KMS-11 (cell line): Measurements from ENCODE around the gene JMJD7.

ENCODE experiments used
- H2AFZ ChIP-seq: fragments of 200-600 bp; sonication (generic); 2 replicates; pipeline ENCODE4 v1.6.1; 2016; ENCODE audit warnings: antibody characterized with exemption, mixed run types, low read depth
- H3K27ac ChIP-seq: fragments of 200-600 bp; sonication (generic); 2 replicates; pipeline ENCODE4 v1.6.1; 2016; ENCODE audit warnings: mild to moderate bottlenecking, mixed run types
- H3K27me3 ChIP-seq: fragments of 200-600 bp; sonication (generic); 2 replicates; pipeline ENCODE4 v1.6.1; 2017; ENCODE audit warnings: mild to moderate bottlenecking, low read depth, mixed run types, moderate library complexity; ENCODE audit not compliant: insufficient read depth
- H3K36me3 ChIP-seq: fragments of 200-600 bp; sonication (generic); 2 replicates; pipeline ENCODE4 v1.6.1; 2017; ENCODE audit warnings: mild to moderate bottlenecking, mixed run types; ENCODE audit not compliant: insufficient read depth
- H3K4me1 ChIP-seq: fragments of 200-600 bp; sonication (generic); 2 replicates; pipeline ENCODE4 v1.6.1; 2016; ENCODE audit warnings: mild to moderate bottlenecking, low read depth, mixed run types; ENCODE audit not compliant: poor library complexity, severe bottlenecking
- H3K4me2 ChIP-seq: fragments of 200-600 bp; sonication (generic); 2 replicates; pipeline ENCODE4 v1.7.0; 2016; ENCODE audit warnings: mild to moderate bottlenecking, mixed run types
- H3K4me3 ChIP-seq: fragments of 200-600 bp; sonication (generic); IDR thresholded peaks from 2 replicates; pipeline ENCODE4 v1.6.1; 2017; ENCODE audit warnings: low read depth, low read length, mixed read lengths; ENCODE audit not compliant: insufficient read depth
- H3K79me2 ChIP-seq: fragments of 200-600 bp; sonication (generic); 2 replicates; pipeline ENCODE4 v1.6.1; 2016; ENCODE audit warnings: low read depth, mixed run types; ENCODE audit not compliant: insufficient read depth
- H3K9ac ChIP-seq: fragments of 200-600 bp; sonication (generic); 2 replicates; pipeline ENCODE4 v1.6.1; 2016; ENCODE audit warnings: mild to moderate bottlenecking, mixed run types
- H4K20me1 ChIP-seq: fragments of 200-600 bp; sonication (generic); 2 replicates; pipeline ENCODE4 v1.6.1; 2016; ENCODE audit warnings: mild to moderate bottlenecking, mixed run types; ENCODE audit not compliant: insufficient read depth
- TF ChIP-seq, protein P1 (sequence below): fragments of 200-600 bp; sonication (generic); conservative IDR thresholded peaks from 2 replicates; pipeline ENCODE4 v1.6.1; 2017; ENCODE audit warnings: low read depth, mild to moderate bottlenecking, antibody characterized with exemption, low read length, moderate library complexity, mixed read lengths

The JMJD7 gene

DNA sequence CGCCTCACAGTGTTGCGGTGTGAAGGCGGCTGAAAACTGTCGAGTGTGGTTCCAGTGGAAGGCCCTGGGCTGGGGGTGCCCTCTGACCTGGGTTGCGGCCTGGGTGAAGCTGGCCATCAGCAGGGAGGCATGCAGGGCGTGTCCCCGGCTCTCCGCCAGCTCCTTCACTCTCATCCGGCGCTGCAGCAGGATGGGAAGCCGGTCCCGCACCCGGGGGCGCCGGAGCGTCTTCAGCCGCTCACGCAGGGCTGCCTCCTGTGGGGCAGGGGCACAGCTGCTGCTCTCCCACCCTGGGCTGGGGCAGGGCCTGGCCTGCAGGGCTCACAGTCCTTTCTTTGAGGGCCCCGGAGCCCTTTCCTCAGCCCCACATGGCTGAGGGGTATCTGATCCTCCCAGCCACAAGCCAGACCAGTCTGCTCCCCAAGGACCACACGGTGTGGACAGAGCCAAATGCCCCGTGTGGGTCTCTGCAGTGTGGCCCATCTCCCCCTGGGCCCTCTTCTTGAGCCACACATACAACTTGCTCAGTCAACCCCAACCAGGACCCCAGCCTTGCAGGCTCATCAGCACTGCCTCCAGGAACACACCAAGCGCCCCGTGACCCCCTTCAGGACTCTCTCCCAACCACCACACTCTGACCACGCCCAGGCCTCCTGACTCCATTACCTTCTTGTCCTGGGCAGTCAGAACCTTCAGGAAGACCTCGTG is 39.1 kb downstream of the JMJD7 start:
- Histone ChIP-seq H3K27ac (no peak overlapping the region), H3K79me2 (no peaks in the 10 kb centered on the region), H3K4me1 (no peaks in the 10 kb centered on the region)

DNA sequence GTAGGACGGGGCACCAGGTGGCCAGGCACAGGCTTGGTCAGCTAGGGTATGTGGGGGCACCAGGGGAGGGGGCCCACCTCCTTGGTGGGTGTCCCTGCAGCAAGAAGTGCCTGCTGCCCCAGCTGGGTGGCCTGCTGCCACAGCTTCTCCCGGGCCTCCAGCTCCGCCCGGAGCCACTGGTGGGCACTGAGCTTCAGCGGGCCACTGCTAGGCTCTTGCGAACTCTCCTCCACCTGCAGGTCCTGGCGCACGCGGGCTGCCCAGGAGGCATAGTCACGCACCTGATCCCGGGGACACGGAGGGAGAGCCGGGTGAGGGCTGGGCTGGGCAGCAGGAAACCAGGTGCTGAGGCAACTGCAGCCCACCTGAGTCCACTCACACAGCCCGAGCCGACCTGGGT is 40.4 kb downstream of the JMJD7 start:
- Histone ChIP-seq H3K9ac (no peak overlapping the region), H3K79me2 (no peaks in the 10 kb centered on the region), H2AFZ (no peak overlapping the region), H3K27ac (no peak overlapping the region), H3K4me3 (no peak overlapping the region), H4K20me1 (no peaks in the 10 kb centered on the region), H3K36me3 (no peaks in the 10 kb centered on the region), H3K4me2 (no peak overlapping the region), H3K4me1 (no peaks in the 10 kb centered on the region), H3K27me3 (peaks cover 64% of the 10 kb centered on the region)
- TF ChIP-seq, protein P1, sequence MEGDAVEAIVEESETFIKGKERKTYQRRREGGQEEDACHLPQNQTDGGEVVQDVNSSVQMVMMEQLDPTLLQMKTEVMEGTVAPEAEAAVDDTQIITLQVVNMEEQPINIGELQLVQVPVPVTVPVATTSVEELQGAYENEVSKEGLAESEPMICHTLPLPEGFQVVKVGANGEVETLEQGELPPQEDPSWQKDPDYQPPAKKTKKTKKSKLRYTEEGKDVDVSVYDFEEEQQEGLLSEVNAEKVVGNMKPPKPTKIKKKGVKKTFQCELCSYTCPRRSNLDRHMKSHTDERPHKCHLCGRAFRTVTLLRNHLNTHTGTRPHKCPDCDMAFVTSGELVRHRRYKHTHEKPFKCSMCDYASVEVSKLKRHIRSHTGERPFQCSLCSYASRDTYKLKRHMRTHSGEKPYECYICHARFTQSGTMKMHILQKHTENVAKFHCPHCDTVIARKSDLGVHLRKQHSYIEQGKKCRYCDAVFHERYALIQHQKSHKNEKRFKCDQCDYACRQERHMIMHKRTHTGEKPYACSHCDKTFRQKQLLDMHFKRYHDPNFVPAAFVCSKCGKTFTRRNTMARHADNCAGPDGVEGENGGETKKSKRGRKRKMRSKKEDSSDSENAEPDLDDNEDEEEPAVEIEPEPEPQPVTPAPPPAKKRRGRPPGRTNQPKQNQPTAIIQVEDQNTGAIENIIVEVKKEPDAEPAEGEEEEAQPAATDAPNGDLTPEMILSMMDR: no peak

More for the DNA sequence above, 39.1 kb downstream of the JMJD7 start:
- Histone ChIP-seq H3K27me3 (peaks cover 59% of the 10 kb centered on the region), H3K36me3 (no peaks in the 10 kb centered on the region), H3K9ac (no peak overlapping the region), H3K4me3 (no peak overlapping the region), H2AFZ (no peak overlapping the region), H3K4me2 (no peak overlapping the region), H4K20me1 (no peaks in the 10 kb centered on the region)
- TF ChIP-seq, protein P1: no peak

DNA sequence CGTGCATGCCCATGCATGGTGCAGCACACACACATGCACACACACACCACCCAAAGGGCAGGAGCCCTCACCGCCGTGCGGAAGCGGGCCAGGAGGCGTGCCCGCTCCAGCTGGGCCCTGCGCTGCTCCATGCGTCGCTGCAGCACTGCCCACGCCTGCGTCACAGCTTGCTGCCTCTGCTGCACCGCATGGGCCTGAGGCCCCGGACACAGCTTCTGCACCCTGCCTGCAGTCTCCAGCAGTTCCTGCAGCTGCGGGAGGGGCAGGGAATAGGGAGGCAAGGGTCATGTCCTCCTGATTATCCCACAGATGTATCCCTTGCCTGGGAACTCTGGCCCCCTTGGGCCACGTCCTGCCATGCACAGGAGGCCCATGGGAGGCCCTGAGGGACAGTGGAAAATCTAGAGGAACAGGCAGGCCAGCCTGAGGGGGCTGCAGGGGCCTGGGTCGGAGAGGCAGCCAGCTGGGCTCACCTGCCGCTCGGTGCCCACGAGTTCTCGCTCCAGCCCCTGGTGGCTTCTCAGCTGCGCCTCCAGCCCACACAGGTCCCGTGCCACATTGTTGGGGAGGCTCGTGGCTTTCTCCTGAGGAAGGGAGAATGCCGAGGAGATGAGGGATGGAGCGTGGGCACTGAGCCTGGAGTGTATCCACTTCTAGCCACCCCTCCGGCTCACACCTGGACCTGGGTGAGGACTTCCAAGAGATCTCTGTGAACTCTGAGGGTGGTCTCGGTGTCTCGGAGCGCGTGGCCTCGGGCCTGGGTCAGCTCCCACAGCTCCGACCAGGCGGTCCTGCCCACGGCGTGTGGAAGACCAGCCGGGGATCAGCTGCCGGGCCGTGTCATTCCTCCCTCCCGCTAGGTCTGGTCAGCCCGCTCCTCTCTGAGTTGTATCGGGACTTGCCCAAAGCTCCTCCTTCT is 42.1 kb downstream of the JMJD7 start:
- H3K9ac ChIP-seq: no peak overlapping the region
- TF ChIP-seq, protein P1: no peak
- peaks cover 63% of the 10 kb centered on the region for H3K27me3 ChIP-seq
- no peaks in the 10 kb centered on the region for H3K79me2 ChIP-seq
- H3K4me2 ChIP-seq: no peak overlapping the region
- H3K4me1 ChIP-seq: no peaks in the 10 kb centered on the region
- no peak overlapping the region for H3K27ac ChIP-seq
- no peak overlapping the region for H2AFZ ChIP-seq
- no peaks in the 10 kb centered on the region for H4K20me1 ChIP-seq
- H3K4me3 ChIP-seq: no peak overlapping the region
- no peaks in the 10 kb centered on the region for H3K36me3 ChIP-seq

DNA sequence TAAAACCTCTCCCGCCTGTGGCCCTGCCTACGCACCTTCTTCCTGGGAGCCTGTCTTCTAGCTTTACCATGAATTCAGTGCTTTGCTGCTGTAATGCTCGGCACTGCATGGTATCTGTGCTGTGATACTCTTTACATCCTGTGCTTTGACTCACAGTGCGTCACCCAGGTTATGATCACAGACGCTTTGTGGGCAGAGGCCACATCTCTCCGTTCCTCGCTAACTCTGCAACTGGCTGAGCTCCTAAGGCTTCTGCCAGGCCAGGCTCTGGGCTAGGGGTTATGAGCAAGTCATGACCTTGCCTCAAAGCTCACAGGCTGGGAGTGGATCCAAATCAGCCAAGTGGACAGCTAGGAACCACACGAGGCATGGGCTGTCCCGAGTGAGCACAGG is 42.8 kb downstream of the JMJD7 start:
- H3K79me2 ChIP-seq: no peaks in the 10 kb centered on the region
- H3K4me2 ChIP-seq: no peak overlapping the region
- H3K4me1 ChIP-seq: no peaks in the 10 kb centered on the region
- no peaks in the 10 kb centered on the region for H4K20me1 ChIP-seq
- no peak overlapping the region for H3K4me3 ChIP-seq
- no peaks in the 10 kb centered on the region for H3K36me3 ChIP-seq
- peaks cover 62% of the 10 kb centered on the region for H3K27me3 ChIP-seq
- no peak overlapping the region for H3K9ac ChIP-seq
- no peak overlapping the region for H3K27ac ChIP-seq
- TF ChIP-seq, protein P1: no peak
- no peak overlapping the region for H2AFZ ChIP-seq
